NT2/D1 (cell line): Measurements from ENCODE around the gene ZCCHC12.

Experiments
- DNase-seq: peaks from one replicate; pipeline ENCODE4 v3.0.0-alpha.2; 2011; ENCODE audit warnings: low read depth, low spot score
- H3K27me3 ChIP-seq: 2 replicates; pipeline ENCODE4 v1.6.0; 2011; ENCODE audit warnings: mild to moderate bottlenecking; ENCODE audit not compliant: insufficient read length, insufficient read depth
- H3K36me3 ChIP-seq: 2 replicates; pipeline ENCODE4 v1.6.1; 2011; ENCODE audit warnings: mild to moderate bottlenecking, low read length, mixed read lengths; ENCODE audit not compliant: insufficient read depth, insufficient read length
- H3K4me1 ChIP-seq: 2 replicates; pipeline ENCODE4 v1.5.1; 2011; ENCODE audit not compliant: insufficient read depth, insufficient read length
- H3K4me3 ChIP-seq: 2 replicates; pipeline ENCODE4 v1.5.1; 2011; ENCODE audit warnings: low read depth; ENCODE audit not compliant: insufficient read length
- H3K9ac ChIP-seq: 2 replicates; pipeline ENCODE4 v1.6.0; 2011; ENCODE audit warnings: low read depth; ENCODE audit not compliant: insufficient read length
- H3K9me3 ChIP-seq: 2 replicates; pipeline ENCODE4 v1.5.1; 2011; ENCODE audit warnings: mild to moderate bottlenecking, low read length; ENCODE audit not compliant: insufficient read depth
- SUZ12 ChIP-seq: IDR thresholded peaks from 2 replicates; pipeline ENCODE4 v1.6.1; 2011; ENCODE audit not compliant: insufficient read length, insufficient read depth; ENCODE audit errors: extremely low read depth
- YY1 ChIP-seq: IDR thresholded peaks from 2 replicates; pipeline ENCODE4 v1.6.1; 2011; ENCODE audit not compliant: insufficient read length, insufficient read depth
- ZNF274 ChIP-seq: IDR thresholded peaks from 2 replicates; pipeline ENCODE4 v1.6.1; 2011; ENCODE audit warnings: mild to moderate bottlenecking, low read depth, low read length

Gene ZCCHC12

DNA sequence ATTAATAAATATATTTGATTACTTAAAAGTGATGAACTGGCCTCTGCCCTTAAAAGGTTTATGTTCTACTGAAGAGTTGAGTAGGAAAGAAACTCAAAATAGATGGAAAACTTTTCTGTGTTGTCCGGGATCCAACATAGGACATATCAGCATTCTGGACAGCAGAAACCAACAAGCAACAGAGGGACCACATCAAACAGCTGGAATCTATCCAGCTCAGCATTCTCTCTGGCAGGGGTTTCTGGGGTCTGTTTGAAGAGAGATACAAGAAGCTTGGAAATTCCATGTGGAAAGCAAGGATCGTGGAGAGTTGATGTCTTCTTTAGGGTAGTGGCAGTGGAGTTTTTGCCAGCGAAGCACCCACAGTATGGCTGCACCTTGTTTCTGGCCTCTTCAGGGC, 43.6 kb downstream of the ZCCHC12 start:
- H3K9ac ChIP-seq: no peak overlapping the region
- TF ChIP-seq ZNF274 (no peak), SUZ12 (no peak), YY1 (no peak)
- no peaks in the 10 kb centered on the region for H3K27me3 ChIP-seq
- DNase-seq: no peak
- no peaks in the 10 kb centered on the region for H3K36me3 ChIP-seq
- H3K4me1 ChIP-seq: peaks cover 2% of the 10 kb centered on the region
- no peak overlapping the region for H3K4me3 ChIP-seq
- no peaks in the 10 kb centered on the region for H3K9me3 ChIP-seq

GRCh38 chrX:118872102-118872566, 48.5 kb downstream of the ZCCHC12 start:
- no peaks in the 10 kb centered on the region for H3K36me3 ChIP-seq
- H3K27me3 ChIP-seq: no peaks in the 10 kb centered on the region
- no peak for TF ChIP-seq YY1
- no peak for TF ChIP-seq ZNF274
- no peak for TF ChIP-seq SUZ12
- H3K4me1 ChIP-seq: no peaks in the 10 kb centered on the region
- H3K4me3 ChIP-seq: no peak overlapping the region
- H3K9ac ChIP-seq: no peak overlapping the region
- no peak for DNase-seq
- no peaks in the 10 kb centered on the region; the same call in 1 of the 2 replicates for H3K9me3 ChIP-seq
